ENCODE measurements around the gene CCDC158.

CCDC158 gene

DNA sequence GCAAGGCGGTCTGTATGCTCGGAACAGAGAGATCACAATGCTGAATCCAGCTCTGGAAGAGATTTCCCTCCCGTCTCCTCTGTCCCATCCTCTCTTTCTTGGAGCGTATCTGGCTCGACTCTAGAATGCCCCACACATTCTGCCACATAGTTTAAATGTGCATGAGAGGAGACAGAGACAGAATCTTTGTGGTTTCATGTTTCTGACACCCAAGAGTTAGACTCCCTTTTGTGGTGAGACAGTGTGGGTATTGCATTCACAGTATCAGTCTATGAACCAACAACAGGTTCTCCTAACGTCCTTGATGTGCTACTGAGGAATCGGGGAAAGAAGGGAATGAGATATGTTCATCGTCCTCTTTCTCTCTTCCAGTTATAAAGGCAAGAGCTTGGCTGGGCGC lies 144.1 kb downstream of the CCDC158 start:
- no peak for DNase-seq

- no peak for DNase-seq
Observed at GRCh38 chr4:76275486-76276124, 145.3 kb downstream of the CCDC158 start.

DNA sequence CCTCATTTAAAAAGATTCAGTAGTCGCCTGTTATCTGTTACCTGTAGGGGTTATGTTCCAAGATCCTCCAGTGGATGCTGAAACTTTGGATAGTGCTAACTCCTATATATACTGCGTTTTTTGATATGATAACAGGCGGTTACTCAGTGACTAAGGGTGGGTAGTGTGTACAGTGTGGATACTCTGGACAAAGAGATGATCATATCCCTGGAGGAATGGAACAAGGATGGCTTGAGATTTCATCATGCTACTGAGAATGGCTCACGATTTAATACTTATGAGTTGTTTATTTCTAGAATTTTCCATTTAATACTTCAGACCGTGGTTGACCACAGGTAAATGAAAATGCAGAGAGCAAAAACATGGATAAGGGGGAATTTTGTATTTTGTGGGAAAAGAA lies 147.9 kb downstream of the CCDC158 start:
- DNase-seq, result no peak

DNA sequence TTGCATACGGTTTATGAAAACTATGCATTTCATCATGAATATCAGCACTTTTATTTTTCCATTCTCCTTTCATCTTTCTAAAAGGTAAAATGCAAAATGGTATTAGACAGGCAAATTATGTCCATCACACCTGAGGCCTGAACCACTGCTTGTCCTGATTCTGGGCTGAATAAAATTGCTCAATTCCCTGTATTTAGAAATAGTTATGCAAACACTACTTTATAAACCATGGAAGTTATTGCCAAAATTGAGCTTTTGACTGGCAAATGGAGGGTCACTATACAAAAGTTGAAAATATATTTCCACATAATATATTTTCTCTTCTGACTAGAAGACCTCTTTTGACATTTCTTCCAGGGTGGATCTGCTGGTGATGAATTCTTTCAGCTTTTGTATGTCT lies 148.4 kb downstream of the CCDC158 start:
- no peak for DNase-seq

- no peak for DNase-seq
Observed at GRCh38 chr4:76272073-76272472, 148.9 kb downstream of the CCDC158 start.

DNA sequence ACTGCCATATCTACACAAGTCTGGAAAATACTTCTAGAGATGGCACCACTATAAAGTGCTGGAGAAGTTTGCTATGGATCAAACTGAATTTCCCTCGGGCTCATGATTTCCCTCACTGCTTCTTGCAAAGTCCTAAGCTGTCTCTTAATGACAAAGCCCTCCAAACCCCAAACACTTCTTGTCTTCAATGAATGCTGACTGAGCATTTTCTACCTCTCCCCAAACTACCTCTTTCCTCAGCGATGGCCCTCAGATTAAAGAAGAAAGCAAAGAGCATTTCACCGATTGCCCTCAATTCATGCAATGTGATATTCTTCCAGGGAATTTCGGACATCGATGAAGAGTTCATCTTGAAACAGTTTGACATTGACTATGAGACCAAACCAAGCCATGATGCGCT lies 149.7 kb downstream of the CCDC158 start:
- no peak for DNase-seq

DNA sequence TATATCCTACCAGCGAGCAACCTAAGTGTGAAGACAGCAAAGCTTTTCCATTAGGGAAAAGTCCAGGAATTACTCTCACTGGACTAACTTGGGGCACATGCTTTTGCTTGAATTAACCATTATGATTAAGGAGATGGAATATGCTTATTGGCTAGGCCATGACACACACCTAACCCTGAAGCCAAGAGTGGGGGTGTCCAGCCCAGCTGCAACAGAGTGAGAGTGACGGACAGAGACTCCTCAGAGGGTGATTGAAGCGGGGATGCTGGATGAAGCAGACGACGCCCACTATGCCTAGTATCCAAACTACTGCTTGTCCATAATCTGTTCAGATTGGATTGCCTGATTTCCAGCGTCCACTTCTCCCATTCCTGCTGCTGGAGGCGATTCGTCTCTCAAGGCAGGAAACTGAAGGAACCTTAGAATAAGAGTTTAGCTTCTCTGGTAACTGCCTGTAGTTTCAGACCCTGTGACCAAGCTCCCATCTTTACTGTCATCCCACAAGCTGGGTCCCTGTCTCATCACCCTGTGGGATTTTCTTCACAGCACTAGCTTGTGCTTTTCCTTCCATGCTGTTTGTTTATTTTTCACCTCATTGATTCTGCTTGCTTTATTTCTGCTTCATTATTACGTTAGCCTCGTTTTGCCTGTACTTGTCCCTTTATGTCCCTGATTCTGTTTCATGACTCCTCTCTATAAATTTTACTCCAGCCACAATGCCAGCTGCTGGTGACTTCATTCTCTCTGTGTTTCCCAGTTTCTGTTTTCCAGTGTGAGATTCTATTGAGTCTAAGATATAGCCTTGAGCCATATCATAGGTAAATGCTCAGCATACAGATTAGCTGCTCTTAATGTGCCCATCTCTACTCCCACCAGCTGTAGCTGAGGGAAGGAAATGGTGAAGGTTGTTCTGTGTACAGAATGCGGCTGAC lies 150.4 kb downstream of the CCDC158 start:
- no peak for DNase-seq

- DNase-seq, result no peak
Observed at GRCh38 chr4:76267811-76268210, 153.1 kb downstream of the CCDC158 start.

DNA sequence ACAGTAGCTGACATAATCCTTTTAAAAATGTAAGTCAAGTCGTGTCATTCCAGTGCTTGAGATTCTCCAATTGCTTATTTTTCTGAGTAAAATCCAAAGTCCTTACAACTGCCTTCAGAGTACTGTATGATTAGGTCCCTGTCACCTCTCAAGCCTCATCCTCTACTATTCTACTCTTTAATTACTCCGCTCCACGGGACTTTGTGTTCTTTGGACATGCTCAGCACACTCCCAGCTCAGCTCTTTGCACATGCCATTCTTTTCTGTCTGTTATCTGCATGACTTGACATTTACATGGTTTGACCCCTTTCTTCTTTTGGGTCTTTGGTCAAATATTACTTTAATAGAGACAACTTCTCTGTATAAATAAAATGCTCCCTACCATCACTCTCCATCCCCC lies 154.3 kb downstream of the CCDC158 start:
- DNase-seq, result no peak

GRCh38 chr4:76265631-76266218 lies 155.2 kb downstream of the CCDC158 start:
- no peak for DNase-seq

All from NCI-H1048 (cell line).